Right lobe of liver (tissue), 4 donors: ENCODE data around the gene GRK4.

Source experiments
- POLR2A ChIP-seq: fragments of 450-650 bp; IDR thresholded peaks from one replicate; pipeline ENCODE4 v1.6.1; 2017; ENCODE audit warnings: antibody characterized with exemption, mild to moderate bottlenecking
- TF ChIP-seq, protein P1 (sequence below), 4 donors: fragments of 200-600 bp in 3 of 4; fragments of 450-650 bp in 1 of 4; IDR thresholded peaks; one replicate each; pipeline versions ENCODE4 v1.5.1 to v1.8.0; 2016 to 2022; ENCODE audit warnings: antibody characterized with exemption in 4 of 4, mild to moderate bottlenecking in 2 of 4
- donor health status: DM: no; HTN: no; CAD: no.
- donor health status: DM: no; HTN: no; CAD: no.
- donor health status: DM: no; HTN: yes; CAD: no.

- TF ChIP-seq, protein P1, sequence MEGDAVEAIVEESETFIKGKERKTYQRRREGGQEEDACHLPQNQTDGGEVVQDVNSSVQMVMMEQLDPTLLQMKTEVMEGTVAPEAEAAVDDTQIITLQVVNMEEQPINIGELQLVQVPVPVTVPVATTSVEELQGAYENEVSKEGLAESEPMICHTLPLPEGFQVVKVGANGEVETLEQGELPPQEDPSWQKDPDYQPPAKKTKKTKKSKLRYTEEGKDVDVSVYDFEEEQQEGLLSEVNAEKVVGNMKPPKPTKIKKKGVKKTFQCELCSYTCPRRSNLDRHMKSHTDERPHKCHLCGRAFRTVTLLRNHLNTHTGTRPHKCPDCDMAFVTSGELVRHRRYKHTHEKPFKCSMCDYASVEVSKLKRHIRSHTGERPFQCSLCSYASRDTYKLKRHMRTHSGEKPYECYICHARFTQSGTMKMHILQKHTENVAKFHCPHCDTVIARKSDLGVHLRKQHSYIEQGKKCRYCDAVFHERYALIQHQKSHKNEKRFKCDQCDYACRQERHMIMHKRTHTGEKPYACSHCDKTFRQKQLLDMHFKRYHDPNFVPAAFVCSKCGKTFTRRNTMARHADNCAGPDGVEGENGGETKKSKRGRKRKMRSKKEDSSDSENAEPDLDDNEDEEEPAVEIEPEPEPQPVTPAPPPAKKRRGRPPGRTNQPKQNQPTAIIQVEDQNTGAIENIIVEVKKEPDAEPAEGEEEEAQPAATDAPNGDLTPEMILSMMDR (IDR thresholded peaks at IDR 0.05), result no peak
- no peak for TF ChIP-seq POLR2A
Observed at GRCh38 chr4:2968381-2968780, 5.0 kb downstream of the GRK4 start.
